WTC11 (cell line): ENCODE results near the gene TMEM63B. TPM values are rescaled to one million over a fixed set of nuclear protein-coding genes. Genes with fewer than 3 reads are reported as not detected.

Experiments used
- ATAC-seq: fragments of 200-7000 bp; cut with Tn5 transposase; 2 replicates; pipeline ENCODE4 v1.10.0; 2021; ENCODE audit warnings: mild to moderate bottlenecking, moderate library complexity
- CTCF ChIA-PET: fragments of 300-600 bp; sonication (Branson Sonifier 250); formaldehyde crosslinking; loops from one replicate; lab custom pipeline; 2021; ENCODE audit warnings: antibody characterized with exemption; lab: Charles Lee
- POLR2A ChIA-PET: fragments of 350-600 bp; sonication (Branson Sonifier 250); formaldehyde crosslinking; loops from one replicate; lab custom pipeline; 2021; ENCODE audit warnings: antibody characterized with exemption; lab: Charles Lee
- DNase-seq: peaks from one replicate; pipeline ENCODE4 v3.0.0; 2021; ENCODE audit warnings: low spot score
- H3K27ac Mint-ChIP-seq: 2 replicates; pipeline ENCODE4 v1.8.0; 2021; ENCODE audit warnings: mixed read lengths
- H3K27me3 Mint-ChIP-seq: 2 replicates; pipeline ENCODE4 v1.8.0; 2021; ENCODE audit warnings: low read depth, mild to moderate bottlenecking, moderate library complexity, mixed read lengths
- H3K36me3 Mint-ChIP-seq: 2 replicates; pipeline ENCODE4 v1.8.0; 2021; ENCODE audit warnings: mixed read lengths
- H3K4me1 Mint-ChIP-seq: 2 replicates; pipeline ENCODE4 v1.8.0; 2022; ENCODE audit warnings: mixed read lengths
- H3K4me3 Mint-ChIP-seq: 2 replicates; pipeline ENCODE4 v1.8.0; 2021; ENCODE audit warnings: mild to moderate bottlenecking, moderate library complexity, mixed read lengths
- H3K9me3 Mint-ChIP-seq: 2 replicates; pipeline ENCODE4 v1.8.0; 2021; ENCODE audit warnings: mixed read lengths
- CTCF ChIP-seq: fragments of 200-600 bp; IDR thresholded peaks from 2 replicates; pipeline ENCODE4 v1.8.0; 2022; ENCODE audit warnings: antibody characterized with exemption
- ETV6 ChIP-seq: sonication (generic); formaldehyde crosslinking; IDR thresholded peaks from 2 replicates; pipeline ENCODE4 v1.8.1; 2022; ENCODE audit warnings: mild to moderate bottlenecking, missing genetic modification reagents
- FOXP4 ChIP-seq: sonication (generic); formaldehyde crosslinking; IDR thresholded peaks from 2 replicates; pipeline ENCODE4 v1.8.0; 2022; ENCODE audit warnings: mild to moderate bottlenecking, missing genetic modification reagents
- IRF2 ChIP-seq: sonication (generic); formaldehyde crosslinking; IDR thresholded peaks from 2 replicates; pipeline ENCODE4 v1.8.0; 2022; ENCODE audit warnings: low read depth, missing genetic modification reagents, borderline replicate concordance
- KAT7 ChIP-seq: sonication (generic); formaldehyde crosslinking; IDR thresholded peaks from 2 replicates; pipeline ENCODE4 v1.8.1; 2023; ENCODE audit warnings: missing genetic modification reagents, mild to moderate bottlenecking, borderline replicate concordance
- NR2C2 ChIP-seq: sonication (generic); formaldehyde crosslinking; IDR thresholded peaks from 2 replicates; pipeline ENCODE4 v1.8.0; 2022; ENCODE audit warnings: mild to moderate bottlenecking, missing genetic modification reagents
- NR3C1 ChIP-seq: sonication (generic); formaldehyde crosslinking; conservative IDR thresholded peaks from 2 replicates; pipeline ENCODE4 v1.8.1; 2023; ENCODE audit warnings: low read depth, mild to moderate bottlenecking, missing genetic modification reagents
- RELA ChIP-seq: sonication (generic); formaldehyde crosslinking; IDR thresholded peaks from 2 replicates; pipeline ENCODE4 v1.8.1; 2022; ENCODE audit warnings: missing genetic modification reagents, mild to moderate bottlenecking, borderline replicate concordance
- SOX15 ChIP-seq: fragments of 250-450 bp; sonication (Bioruptor Pico); IDR thresholded peaks from 2 replicates; pipeline ENCODE4 v1.9.0; 2021; ENCODE audit warnings: mild to moderate bottlenecking
- TEAD1 ChIP-seq: sonication (generic); formaldehyde crosslinking; IDR thresholded peaks from 2 replicates; pipeline ENCODE4 v1.8.0; 2022; ENCODE audit warnings: mild to moderate bottlenecking, missing genetic modification reagents
- ZNF138 ChIP-seq: sonication (generic); formaldehyde crosslinking; conservative IDR thresholded peaks from 2 replicates; pipeline ENCODE4 v1.8.1; 2022; ENCODE audit warnings: mild to moderate bottlenecking, moderate library complexity, missing genetic modification reagents
- ZNF396 ChIP-seq: fragments of 250-450 bp; sonication (Bioruptor Pico); IDR thresholded peaks from 2 replicates; pipeline ENCODE4 v1.8.0; 2021; ENCODE audit warnings: mild to moderate bottlenecking, moderate library complexity, borderline replicate concordance
- total RNA-seq: library from RNA; stranded (reverse); gene quantifications from 3 replicates; pipeline ENCODE4 v1.2.3, GENCODE V29; 2021
- TF ChIP-seq, protein P1 (sequence below): sonication (generic); formaldehyde crosslinking; IDR thresholded peaks from 2 replicates; pipeline ENCODE4 v1.8.0; 2022; ENCODE audit warnings: missing genetic modification reagents
- TF ChIP-seq, protein P2 (sequence below): sonication (generic); formaldehyde crosslinking; IDR thresholded peaks from 2 replicates; pipeline ENCODE4 v1.8.1; 2023; ENCODE audit warnings: mild to moderate bottlenecking, missing genetic modification reagents
- TF ChIP-seq, protein P3 (sequence below): sonication (generic); formaldehyde crosslinking; IDR thresholded peaks from 2 replicates; pipeline ENCODE4 v1.8.1; 2023; ENCODE audit warnings: mild to moderate bottlenecking, missing genetic modification reagents, borderline replicate concordance
- TF ChIP-seq, protein P4 (sequence below): sonication (generic); formaldehyde crosslinking; IDR thresholded peaks from 2 replicates; pipeline ENCODE4 v1.8.1; 2022; ENCODE audit warnings: missing genetic modification reagents, borderline replicate concordance
- TF ChIP-seq, protein P5 (sequence below): sonication (generic); formaldehyde crosslinking; IDR thresholded peaks from 2 replicates; pipeline ENCODE4 v1.8.0; 2022; ENCODE audit warnings: mild to moderate bottlenecking, missing genetic modification reagents

The TMEM63B gene
- total RNA-seq, 1 experiment from 2014 or later = 72.8 TPM

- TF ChIP-seq CTCF (no peak), IRF2 (CRISPR knock-in tag) (no peak), FOXP4 (CRISPR knock-in tag) (no peak)
- TF ChIP-seq, protein P1, sequence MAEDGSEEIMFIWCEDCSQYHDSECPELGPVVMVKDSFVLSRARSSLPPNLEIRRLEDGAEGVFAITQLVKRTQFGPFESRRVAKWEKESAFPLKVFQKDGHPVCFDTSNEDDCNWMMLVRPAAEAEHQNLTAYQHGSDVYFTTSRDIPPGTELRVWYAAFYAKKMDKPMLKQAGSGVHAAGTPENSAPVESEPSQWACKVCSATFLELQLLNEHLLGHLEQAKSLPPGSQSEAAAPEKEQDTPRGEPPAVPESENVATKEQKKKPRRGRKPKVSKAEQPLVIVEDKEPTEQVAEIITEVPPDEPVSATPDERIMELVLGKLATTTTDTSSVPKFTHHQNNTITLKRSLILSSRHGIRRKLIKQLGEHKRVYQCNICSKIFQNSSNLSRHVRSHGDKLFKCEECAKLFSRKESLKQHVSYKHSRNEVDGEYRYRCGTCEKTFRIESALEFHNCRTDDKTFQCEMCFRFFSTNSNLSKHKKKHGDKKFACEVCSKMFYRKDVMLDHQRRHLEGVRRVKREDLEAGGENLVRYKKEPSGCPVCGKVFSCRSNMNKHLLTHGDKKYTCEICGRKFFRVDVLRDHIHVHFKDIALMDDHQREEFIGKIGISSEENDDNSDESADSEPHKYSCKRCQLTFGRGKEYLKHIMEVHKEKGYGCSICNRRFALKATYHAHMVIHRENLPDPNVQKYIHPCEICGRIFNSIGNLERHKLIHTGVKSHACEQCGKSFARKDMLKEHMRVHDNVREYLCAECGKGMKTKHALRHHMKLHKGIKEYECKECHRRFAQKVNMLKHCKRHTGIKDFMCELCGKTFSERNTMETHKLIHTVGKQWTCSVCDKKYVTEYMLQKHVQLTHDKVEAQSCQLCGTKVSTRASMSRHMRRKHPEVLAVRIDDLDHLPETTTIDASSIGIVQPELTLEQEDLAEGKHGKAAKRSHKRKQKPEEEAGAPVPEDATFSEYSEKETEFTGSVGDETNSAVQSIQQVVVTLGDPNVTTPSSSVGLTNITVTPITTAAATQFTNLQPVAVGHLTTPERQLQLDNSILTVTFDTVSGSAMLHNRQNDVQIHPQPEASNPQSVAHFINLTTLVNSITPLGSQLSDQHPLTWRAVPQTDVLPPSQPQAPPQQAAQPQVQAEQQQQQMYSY (CRISPR knock-in tag) = no peak
Observed at GRCh38 chr6:44108471-44108870, 18.9 kb upstream of the TMEM63B start (continued).

DNA sequence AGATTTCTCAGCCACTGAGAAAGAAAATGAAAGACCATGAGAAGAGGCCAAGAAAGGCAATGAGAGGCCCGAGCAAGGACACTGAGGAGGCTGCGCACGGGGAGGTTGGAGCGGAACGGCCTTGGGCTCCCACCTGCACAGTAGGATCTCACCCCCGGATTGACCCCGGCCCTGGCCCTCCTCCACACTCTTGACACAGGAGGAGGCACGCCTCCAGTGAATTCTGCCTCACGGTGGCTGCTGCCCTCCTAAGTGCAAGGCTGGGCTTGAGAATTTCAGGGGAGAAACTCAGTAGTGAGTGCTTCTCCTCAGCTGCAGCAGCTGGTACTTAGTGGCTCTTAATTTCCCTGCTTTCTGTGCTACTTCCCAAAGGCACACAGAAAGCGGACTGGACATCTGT is 18.1 kb upstream of the TMEM63B start:
- H3K4me3 Mint-ChIP-seq = no peak overlapping the region
- no peak for ATAC-seq
- ChIA-PET CTCF (no interaction called here), POLR2A (interaction anchor here (0.6 kb wide), 1 partner anchor 137 kb away, joined by 3 read pairs; the partner anchor contains the start of gene HSP90AB1)
- DNase-seq = no peak
- H3K27me3 Mint-ChIP-seq = no peaks in the 10 kb centered on the region
- H3K36me3 Mint-ChIP-seq = peaks cover 78% of the 10 kb centered on the region
- H3K27ac Mint-ChIP-seq = no peak overlapping the region
- H3K9me3 Mint-ChIP-seq = no peaks in the 10 kb centered on the region
- H3K4me1 Mint-ChIP-seq = no peaks in the 10 kb centered on the region
- no peak for TF ChIP-seq ZNF396 (CRISPR knock-in tag)
- no peak for TF ChIP-seq KAT7
- no peak for TF ChIP-seq RELA (CRISPR knock-in tag)
- TF ChIP-seq, protein P2, sequence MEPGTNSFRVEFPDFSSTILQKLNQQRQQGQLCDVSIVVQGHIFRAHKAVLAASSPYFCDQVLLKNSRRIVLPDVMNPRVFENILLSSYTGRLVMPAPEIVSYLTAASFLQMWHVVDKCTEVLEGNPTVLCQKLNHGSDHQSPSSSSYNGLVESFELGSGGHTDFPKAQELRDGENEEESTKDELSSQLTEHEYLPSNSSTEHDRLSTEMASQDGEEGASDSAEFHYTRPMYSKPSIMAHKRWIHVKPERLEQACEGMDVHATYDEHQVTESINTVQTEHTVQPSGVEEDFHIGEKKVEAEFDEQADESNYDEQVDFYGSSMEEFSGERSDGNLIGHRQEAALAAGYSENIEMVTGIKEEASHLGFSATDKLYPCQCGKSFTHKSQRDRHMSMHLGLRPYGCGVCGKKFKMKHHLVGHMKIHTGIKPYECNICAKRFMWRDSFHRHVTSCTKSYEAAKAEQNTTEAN (CRISPR knock-in tag) = no peak
- no peak for TF ChIP-seq TEAD1 (CRISPR knock-in tag)
- TF ChIP-seq, protein P3, sequence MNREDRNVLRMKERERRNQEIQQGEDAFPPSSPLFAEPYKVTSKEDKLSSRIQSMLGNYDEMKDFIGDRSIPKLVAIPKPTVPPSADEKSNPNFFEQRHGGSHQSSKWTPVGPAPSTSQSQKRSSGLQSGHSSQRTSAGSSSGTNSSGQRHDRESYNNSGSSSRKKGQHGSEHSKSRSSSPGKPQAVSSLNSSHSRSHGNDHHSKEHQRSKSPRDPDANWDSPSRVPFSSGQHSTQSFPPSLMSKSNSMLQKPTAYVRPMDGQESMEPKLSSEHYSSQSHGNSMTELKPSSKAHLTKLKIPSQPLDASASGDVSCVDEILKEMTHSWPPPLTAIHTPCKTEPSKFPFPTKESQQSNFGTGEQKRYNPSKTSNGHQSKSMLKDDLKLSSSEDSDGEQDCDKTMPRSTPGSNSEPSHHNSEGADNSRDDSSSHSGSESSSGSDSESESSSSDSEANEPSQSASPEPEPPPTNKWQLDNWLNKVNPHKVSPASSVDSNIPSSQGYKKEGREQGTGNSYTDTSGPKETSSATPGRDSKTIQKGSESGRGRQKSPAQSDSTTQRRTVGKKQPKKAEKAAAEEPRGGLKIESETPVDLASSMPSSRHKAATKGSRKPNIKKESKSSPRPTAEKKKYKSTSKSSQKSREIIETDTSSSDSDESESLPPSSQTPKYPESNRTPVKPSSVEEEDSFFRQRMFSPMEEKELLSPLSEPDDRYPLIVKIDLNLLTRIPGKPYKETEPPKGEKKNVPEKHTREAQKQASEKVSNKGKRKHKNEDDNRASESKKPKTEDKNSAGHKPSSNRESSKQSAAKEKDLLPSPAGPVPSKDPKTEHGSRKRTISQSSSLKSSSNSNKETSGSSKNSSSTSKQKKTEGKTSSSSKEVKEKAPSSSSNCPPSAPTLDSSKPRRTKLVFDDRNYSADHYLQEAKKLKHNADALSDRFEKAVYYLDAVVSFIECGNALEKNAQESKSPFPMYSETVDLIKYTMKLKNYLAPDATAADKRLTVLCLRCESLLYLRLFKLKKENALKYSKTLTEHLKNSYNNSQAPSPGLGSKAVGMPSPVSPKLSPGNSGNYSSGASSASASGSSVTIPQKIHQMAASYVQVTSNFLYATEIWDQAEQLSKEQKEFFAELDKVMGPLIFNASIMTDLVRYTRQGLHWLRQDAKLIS = no peak
- no peak for TF ChIP-seq IRF2 (CRISPR knock-in tag)
- TF ChIP-seq, protein P4, sequence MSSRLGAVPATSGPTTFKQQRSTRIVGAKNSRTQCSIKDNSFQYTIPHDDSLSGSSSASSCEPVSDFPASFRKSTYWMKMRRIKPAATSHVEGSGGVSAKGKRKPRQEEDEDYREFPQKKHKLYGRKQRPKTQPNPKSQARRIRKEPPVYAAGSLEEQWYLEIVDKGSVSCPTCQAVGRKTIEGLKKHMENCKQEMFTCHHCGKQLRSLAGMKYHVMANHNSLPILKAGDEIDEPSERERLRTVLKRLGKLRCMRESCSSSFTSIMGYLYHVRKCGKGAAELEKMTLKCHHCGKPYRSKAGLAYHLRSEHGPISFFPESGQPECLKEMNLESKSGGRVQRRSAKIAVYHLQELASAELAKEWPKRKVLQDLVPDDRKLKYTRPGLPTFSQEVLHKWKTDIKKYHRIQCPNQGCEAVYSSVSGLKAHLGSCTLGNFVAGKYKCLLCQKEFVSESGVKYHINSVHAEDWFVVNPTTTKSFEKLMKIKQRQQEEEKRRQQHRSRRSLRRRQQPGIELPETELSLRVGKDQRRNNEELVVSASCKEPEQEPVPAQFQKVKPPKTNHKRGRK (CRISPR knock-in tag) = no peak
- no peak for TF ChIP-seq ETV6
- no peak for TF ChIP-seq SOX15 (CRISPR knock-in tag)
- TF ChIP-seq NR2C2 (CRISPR knock-in tag) = no peak
- no peak for TF ChIP-seq ZNF138 (CRISPR knock-in tag)
- TF ChIP-seq NR3C1 (CRISPR knock-in tag) = no peak
- TF ChIP-seq, protein P5, sequence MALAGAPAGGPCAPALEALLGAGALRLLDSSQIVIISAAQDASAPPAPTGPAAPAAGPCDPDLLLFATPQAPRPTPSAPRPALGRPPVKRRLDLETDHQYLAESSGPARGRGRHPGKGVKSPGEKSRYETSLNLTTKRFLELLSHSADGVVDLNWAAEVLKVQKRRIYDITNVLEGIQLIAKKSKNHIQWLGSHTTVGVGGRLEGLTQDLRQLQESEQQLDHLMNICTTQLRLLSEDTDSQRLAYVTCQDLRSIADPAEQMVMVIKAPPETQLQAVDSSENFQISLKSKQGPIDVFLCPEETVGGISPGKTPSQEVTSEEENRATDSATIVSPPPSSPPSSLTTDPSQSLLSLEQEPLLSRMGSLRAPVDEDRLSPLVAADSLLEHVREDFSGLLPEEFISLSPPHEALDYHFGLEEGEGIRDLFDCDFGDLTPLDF = no peak
